ENCODE data around the gene TGFBR3.

Gene TGFBR3

DNA sequence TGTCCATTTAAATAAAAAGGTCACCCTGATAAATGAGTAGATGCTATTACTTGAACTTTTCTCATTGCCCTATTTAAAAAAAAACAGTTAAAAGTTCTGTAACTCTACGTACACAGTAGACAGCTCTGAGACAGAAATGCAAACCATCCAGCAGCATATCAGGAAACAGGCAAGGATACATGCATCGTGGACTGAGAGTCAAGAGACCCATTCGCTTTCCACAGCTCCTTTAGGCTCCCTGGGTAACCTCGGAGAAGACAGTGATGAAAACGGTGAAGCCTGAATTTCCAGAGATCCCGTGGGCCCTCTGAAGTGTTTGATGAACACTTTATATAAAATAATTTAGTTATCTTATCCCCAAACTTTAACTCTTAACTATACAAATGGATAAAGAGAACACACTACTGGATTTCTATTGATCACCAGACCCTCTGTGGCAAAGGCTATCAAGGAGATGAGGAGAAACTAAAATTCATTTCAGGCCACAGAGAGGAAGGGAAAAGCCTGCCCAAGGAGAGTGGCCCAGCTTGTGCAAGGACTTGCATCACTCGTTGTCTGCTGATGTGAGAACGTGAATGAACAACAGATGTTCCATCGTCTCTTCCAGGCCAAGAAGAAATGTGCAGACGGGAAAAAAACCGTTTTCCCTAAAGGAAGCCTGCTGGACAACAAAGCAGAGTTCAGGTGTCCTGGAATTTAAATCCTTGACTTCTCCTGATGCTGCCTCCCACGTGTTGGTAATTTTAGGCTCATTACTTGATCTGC, 131.0 kb downstream of the TGFBR3 start:
- no peak for DNase-seq (ENCODE audit: low read depth)

DNA sequence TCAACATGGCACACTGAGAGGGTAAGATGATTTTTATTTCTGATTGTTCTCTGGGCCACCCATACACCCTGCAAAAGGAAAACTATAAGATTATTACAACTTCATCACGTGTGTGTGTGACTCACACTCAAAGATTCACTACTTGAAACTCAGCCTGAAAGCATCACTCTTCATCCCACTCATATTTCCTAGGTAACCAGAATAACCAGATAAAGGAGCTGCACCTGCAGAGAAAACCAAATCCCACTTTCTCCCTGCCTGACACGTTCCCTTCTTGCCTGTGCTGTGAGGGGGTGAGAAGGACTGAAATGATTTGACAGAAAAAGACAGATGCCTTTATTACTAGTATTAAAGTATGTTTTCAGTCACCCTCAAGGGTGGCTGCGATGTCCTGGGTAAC, 131.6 kb downstream of the TGFBR3 start:
- DNase-seq (ENCODE audit: low read depth) = no peak

DNA sequence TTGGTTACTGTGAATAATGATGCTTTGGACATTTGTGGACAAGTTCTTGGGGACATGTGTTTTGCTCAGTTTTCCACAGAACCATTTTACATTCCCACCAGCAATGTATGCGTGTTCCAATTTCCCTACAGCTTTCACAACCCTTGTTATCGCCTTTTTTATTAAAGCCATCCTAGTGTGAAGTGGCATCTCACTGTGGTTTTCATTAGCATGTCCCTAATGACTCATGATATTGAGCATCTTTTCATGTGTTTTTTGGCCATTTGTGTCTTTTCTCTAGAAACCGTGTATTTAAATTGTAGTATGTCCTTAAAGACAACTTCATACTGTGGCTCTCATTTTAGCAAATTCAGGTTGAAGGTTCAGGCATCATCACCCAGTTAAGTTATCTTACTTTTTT, 132.1 kb downstream of the TGFBR3 start:
- no peak for DNase-seq (ENCODE audit: low read depth)

DNA sequence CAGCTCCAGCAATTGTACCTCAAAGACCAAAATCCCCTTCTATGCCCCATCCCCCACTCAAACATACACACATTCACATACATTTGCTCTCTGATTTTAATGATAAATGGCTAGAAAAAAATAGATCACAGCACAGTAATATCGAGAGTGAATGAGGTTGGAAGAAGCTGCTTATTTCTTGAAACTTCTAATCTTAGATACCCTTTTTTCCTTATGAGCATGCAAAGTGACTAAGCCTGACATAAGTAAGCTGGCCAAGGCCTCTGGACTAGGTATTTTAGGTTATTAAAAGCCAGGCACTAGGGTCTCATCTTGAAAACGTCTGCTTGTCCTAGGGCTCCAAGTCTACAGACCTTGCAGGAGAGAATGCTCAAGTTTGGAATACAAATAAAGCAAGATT, 133.6 kb downstream of the TGFBR3 start:
- DNase-seq (ENCODE audit: low read depth) = no peak

DNA sequence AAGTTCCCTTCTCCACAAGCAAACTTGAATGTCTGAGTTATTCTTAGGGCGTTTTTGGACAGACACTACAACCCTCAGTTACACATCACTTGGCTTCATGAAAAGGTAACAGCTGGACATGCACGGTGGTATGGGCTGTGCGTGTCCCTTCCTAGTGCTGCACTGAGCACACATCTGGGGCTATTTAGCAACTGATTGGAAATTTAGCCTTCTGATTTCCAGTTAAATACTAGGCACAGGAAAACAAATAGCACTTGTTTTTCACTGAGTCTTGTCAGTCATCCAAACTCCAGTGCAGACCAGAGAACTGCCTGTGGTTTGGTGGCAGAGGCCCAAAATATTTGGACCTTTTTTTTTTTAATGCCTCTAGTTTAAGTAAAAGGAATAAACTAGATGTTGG, 134.7 kb downstream of the TGFBR3 start:
- DNase-seq (ENCODE audit: low read depth) = no peak

DNA sequence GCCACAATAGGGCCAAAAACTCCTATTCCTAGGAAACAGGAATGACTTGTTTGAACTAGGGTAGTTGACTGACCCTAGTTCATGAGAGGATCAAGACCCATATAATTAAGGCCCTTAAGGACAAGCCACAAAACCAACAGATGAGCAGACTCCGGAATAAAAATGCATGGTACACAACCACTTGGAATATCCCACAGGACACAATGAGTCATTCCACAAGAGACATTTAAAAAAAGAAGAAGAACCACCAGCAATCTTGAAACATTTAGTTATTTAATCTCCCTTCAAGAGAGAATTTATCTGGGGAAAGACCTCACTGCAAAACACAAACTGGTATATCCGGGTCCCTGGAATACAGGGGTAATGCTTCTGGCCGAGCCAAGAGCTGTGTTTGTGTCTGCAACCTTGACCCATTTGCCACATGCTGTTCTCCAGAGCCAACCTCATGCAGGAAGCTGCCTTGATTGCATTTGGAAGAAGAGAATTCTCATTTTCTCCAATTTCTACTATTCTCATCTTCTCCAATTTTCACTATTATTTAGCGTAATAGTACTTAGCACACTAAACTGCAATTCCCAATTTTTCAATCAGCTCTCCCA, 135.5 kb downstream of the TGFBR3 start:
- no peak for DNase-seq (ENCODE audit: low read depth)

DNA sequence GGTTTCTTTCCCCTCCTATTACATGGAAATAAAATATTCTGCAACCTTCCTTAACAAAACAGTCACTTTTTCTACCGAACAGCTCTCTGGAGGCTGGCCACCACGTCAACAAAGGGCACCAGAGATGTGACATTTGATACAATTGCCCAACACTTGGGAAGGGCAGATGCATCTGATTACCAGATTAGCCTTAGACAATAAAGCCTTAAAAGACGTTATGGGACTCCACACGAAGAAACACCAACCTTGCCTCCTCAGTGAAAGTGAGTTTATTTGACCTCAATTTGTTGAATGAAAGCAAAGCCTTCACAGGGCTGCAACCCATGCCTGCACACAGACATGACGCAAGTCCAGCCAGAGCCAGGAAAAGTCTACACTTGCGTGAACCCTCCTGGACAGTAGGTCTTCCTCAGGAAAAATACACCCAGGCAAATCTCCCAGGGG, 136.1 kb downstream of the TGFBR3 start:
- no peak for DNase-seq (ENCODE audit: low read depth)

DNA sequence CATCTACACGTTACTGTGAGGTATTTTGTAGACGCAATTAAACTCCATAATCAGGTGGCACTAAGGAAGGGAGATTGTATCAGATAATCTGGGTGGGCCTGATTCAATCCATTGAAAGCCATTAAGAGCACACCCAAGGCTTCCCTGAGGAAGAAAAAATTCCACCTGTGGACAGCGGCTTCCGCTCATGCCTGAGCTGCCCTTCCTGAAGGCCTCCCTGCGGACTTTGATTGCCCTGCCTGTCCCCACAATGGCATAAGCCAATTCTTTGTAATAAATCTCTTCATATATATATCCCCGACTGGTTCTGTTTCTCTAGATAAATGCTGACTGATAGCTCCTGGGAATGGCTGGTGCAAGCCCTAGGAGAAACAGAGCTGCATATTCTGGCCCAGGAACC, 138.3 kb downstream of the TGFBR3 start:
- DNase-seq (ENCODE audit: low read depth) = no peak

DNA sequence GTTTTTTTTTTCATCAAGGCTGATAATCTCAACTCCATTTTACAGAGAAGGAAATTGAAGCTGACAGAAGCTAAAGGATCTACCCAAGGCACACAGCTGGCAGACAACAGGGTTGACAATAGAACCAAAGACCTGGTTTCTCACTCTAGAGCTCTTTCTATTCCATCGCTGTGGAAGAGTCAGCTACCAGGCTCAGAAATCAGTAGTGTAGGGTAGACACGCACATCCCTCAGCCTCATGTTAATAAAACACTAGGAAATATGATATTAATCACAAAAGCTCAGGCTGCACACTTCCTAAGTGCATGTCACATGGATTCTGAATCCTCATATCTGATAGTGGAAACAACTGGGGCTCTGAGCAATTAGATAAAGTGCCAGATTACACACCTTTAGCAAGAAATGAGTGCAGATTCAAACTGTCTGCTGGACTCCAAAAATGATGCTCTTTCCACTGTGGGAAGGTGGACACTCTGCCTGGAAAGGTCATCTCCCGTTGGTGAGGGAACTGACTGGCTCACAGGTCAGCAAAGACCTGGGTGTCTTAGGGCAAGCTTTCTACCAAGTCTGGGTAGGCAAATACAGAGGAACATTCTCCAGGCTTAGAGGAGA, 139.1 kb downstream of the TGFBR3 start:
- no peak for DNase-seq (ENCODE audit: low read depth)

DNA sequence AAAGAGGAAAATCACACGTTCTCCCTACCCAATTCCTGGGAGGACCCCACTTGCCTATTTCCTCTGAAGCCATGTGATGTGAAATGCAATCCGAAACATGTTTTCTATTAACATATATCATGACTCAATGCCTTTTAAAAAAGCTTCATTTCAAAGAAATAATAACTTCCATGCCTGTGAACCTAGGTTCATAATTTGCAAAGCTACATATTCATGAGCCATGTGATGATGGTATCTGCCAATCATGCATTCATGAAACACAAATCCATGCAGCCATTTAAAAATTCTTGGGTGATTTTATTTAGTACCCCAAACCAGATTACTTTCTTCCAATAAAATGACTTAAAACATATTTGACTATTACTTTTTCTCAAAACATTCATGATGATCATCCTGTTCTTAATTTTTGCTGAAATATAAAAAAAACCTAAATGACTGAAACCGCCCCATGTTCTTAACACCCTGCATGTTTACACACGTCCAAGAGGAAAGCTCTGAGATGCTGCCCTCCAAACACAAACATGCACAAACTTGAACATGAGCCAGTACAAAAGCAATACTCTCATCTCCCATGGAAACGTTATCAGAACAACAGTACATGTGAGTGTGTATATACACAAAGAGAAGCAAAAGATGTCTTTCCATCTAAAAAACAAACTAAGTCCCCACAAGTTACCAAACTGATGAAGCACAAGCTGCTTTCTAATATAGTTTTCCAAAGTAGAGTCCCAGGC, 140.1 kb downstream of the TGFBR3 start:
- no peak for DNase-seq (ENCODE audit: low read depth)

DNA sequence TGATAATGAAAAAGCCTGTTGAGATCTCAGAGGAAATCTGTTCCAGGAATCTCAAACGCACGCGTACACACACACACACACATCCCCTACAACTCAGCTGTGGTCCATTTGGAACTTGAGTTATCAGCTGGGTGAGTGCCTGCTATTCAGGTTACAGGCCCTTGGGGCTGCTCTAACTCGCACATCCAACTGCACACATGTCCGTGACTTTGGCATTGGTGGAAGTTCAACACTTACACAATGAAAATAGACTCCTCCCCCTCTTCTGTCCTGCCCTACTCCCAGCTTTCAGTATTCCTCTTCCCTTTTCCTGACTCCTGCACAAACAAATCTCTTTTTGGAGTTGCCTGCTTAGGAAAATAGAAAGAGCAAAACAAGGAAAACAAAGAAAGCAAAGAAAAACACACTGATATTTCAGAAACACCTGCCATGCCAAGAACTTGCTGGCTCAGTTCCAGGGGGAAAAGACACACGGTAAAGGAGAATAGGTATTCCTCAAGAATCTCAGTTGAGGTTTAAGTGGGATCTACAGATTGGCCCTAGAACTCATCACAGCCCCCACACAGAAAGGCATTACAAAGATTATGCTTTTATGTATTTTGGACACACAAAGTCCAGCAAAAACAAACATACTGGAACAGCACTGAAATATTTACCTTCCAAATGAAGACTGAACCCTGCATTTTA, 140.9 kb downstream of the TGFBR3 start:
- DNase-seq (ENCODE audit: low read depth) = no peak

DNA sequence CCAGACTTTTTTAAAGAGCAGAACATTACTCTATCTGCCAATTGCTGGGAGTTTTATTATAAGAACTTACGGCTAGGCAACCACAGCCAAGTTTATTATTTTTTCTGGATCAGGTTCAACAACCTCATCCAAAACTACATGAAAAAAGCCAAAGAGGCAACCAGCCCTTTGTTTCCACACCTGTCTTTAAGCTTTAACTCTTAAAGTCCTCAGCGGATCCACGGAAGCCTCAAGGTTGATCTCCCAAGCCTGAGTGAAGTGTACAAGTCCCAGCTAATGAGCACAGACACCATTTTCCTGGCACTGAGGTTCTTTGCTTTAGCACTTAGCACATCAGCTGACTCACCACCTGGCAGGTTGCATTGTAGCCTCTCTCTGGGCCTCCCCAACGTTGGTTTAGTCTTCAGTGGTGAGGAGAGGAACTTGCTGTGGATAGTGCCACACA, 143.1 kb downstream of the TGFBR3 start:
- DNase-seq (ENCODE audit: low read depth) = no peak

DNA sequence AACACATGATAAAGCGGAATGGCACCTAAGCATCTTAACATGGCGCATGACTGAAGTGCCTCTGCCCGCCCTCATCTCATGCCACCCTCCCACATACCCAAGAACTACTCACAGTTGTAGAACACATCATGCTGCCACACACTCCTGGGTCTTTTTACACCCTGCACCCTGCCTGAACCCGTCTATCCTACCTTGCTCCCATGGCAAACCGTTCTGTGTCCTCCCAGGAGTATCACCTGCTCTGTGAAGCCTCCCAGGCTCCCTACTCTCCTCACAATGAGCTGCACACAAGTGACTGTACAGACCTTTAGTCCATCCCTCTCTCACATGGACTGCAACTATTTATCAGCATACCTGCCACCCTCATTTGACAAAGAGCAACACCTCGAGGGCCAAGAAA, 144.0 kb downstream of the TGFBR3 start:
- no peak for DNase-seq (ENCODE audit: low read depth)

DNA sequence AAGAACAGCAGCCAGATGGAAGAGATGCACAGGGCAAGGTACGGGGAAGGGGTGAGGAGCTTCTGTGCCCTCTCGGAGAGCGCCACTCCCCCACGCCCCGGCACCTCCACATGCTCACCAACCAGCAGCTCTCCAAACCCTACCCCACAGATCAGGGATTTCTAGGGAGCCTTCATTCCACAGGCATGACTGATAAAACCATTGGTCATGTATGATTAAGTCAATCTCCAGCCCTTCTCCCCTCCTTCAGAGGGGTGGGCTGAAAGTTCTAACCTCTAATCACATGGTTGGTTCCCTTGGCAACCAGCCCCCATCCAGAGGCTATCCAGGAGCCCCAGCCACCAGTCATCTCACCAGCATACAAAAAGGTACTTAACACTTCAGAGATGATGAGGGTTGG, 144.7 kb downstream of the TGFBR3 start:
- DNase-seq (ENCODE audit: low read depth) = no peak

DNA sequence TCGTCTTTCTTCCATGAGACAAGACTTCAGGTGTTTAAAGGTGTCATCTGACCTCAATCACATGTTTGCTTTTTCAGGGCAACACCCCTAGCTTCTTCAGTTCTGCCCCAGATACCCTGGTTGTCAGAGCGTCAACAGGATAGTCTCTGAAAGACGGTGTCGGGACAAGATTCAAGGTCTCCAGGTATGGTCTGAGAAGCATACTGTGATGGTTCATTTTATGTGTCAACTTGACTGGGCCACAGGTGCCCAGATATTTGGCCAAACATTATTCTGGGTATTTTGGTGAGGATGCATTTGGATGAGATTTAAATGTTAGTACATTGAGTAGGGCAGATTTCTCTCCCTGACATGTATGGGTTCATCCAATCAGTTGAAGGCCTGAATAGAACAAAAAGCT, 148.3 kb downstream of the TGFBR3 start:
- no peak for DNase-seq (ENCODE audit: low read depth)

DNA sequence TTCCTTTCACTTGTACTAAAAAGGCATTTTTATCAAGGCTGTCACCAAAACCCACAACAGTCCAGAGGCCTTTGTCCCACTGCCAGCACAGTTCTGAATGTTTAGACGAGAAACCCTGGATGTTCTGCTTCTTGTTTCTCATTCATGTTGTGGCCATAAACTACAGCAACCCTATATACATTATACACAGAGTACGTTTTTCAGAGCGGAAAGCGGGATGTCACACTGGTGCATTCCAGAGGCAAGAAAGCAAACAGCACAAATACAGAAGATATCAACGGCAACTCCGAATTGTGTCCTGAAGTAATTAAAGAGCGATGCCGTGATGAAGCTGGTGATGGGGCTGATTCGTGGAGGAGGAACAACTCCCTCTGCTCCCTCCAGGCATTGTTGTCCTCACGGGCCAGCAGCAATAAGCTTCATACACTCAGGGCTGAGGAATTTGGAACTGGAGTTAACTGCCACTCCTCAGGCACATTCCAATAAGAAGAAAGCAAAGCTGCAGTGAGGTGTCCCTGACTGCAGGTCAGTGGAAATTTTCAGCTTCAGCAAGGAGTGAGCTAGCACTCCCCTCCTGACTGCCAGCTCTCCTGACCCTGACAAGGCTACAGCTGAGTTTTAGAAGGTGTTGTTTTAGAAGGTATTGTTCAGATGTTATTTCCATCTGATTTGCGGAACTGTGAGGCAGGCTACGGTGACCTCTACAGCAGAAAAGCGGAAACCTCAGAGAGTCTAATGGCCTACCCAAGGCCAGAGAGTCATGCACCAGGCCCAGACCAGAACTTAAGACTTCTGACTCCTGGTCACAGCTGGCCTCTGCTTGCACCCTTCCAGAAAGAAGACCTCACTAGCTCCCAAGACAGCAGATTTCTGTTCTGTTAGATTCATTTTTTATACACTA, 149.0 kb downstream of the TGFBR3 start:
- DNase-seq (ENCODE audit: low read depth) = no peak

DNA sequence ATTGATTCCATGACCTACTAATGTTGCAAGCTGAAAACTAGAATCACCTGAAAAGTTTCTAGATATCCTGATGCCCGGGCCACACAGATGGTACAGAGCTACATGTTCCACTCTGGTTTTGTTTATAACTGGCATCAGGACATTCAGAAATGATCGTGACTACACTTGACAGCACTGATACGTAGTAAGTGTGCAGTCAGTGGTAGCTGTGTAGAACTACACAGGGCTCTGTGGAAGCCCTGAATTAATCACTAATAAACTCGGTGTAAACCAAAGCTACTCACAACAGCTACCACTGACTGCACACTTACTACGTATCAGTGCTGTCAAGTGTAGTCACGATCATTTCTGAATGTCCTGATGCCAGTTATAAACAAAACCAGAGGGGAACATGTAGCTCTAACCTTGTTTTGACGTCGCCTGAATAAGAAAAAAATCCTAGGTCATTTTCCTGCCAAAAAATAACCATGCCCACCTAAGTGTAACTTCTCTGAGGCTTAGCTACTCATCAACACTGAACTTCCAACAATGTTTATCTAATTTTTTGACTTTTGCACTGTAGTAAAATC, 149.7 kb downstream of the TGFBR3 start:
- no peak for DNase-seq (ENCODE audit: low read depth)

DNA sequence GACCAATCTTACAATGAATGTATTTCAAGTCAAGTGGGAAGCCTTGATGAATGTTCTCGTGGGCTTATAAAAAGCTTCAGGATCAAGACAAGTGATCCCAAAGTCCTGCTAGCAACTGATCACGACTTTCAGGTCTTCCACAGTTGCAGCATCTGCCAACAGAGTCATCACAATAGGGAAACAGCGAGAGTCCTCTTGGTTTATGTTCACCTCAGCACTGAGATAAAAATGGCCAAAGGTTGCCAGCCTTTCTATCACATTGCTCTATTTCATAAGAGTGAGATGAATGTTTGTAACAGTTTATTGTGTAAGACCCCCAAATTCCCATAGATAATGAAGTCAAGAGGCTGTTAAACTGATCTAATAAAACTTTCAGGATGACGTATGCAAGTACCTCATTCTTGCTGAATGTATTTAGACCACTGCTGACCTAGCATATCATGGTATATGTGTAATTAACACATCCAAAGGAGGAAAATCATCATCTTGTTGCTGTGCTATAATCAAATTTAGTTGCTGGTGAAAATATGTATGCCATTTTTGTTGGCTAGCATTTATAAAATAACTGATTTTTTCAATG, 150.6 kb downstream of the TGFBR3 start:
- no peak for DNase-seq (ENCODE audit: low read depth)

DNA sequence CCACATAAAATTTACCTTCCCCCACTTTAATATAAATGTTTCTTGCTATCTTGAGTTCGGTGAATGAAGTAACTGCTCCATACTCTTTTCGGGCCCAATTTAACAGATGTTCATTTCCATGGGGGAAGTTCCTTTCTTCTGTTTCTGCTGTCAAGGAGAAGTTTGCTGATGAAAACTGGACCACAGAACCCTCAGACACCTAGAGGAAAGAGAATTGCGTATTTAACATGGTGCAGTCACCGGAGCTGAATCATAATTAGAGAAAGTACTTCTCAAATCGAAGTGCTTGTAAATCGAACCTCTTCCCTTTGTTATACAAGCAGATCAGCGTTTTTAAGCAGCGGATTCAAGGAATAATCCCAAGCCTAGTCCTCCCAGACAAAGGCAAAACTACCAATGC, 151.2 kb downstream of the TGFBR3 start:
- no peak for DNase-seq (ENCODE audit: low read depth)

DNA sequence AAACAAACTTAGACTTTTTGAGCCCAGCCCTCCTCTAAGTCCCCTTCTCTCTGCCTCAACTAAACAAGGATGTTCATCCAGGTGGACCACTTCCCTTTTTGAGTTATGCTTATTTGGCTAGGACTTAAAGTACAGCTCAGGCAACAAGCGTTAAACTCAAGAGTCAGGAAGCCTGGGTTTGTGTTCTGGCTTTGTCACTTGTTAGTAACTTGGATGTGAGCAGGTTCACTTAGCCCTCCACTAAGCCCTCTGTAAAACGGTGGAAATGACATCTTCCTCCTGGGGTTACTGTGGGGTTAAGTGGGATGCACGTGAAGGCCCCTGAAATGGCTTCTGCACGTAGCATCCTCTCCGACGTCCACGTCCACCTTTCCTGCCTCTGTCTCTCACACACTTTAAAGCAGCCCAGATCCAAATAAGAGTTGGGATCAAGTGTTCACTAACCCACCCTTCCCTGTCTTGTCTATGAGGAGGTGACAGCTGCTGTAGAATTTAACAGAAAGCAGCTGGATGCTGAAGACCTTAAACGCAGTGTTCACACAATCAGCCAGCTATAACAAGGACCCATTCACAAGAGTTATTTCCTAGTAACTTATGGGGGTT, 152.7 kb downstream of the TGFBR3 start:
- no peak for DNase-seq (ENCODE audit: low read depth)
